ENCODE results near the gene COMT.

GRCh38 chr22:19972652-19973550, 31.3 kb downstream of the COMT start:
- no peak for TF ChIP-seq POLR2AphosphoS5 (IDR thresholded peaks at IDR 0.05; ENCODE audit: borderline replicate concordance, low read depth, low read length)
- TF ChIP-seq EZH2 (IDR thresholded peaks at IDR 0.05): no peak
- TF ChIP-seq FOXP2 (optimal IDR thresholded peaks at IDR 0.05; ENCODE audit: control extremely low read depth, extremely low read length, insufficient read depth): no peak
